K562 (cell line): ENCODE measurements around the gene AMN1. TPM values are rescaled to one million over a fixed set of nuclear protein-coding genes. Genes with fewer than 3 reads are reported as not detected.

Experiments
- ARHGAP35 ChIP-seq: fragments of 450-650 bp; IDR thresholded peaks from 2 replicates; pipeline ENCODE4 v1.6.1; 2018; ENCODE audit not compliant: partially characterized antibody
- CC2D1A ChIP-seq: fragments of 450-650 bp; IDR thresholded peaks from 2 replicates; pipeline ENCODE4 v1.6.1; 2017; ENCODE audit warnings: mild to moderate bottlenecking
- EGR1 ChIP-seq: fragments of 450-650 bp; conservative IDR thresholded peaks from 2 replicates; pipeline ENCODE4 v1.6.1; 2017; ENCODE audit warnings: mild to moderate bottlenecking
- FUS ChIP-seq: fragments of 200-400 bp; formaldehyde crosslinking; optimal IDR thresholded peaks from 2 replicates; pipeline ENCODE3; 2017; ENCODE audit warnings: low read depth, low read length
- GABPA ChIP-seq: fragments of 200-800 bp; sonication (Bioruptor generic); conservative IDR thresholded peaks from 2 replicates; pipeline ENCODE4 v1.6.1; 2016; ENCODE audit warnings: low read depth, missing genetic modification characterization, missing compliant biosample characterization
- JUNB ChIP-seq: fragments of 450-650 bp; formaldehyde crosslinking; conservative IDR thresholded peaks from 2 replicates; pipeline ENCODE4 v1.4.0; 2020; ENCODE audit warnings: mild to moderate bottlenecking
- NELFE ChIP-seq: IDR thresholded peaks from 2 replicates; pipeline ENCODE4 v1.6.1; 2011; ENCODE audit warnings: mild to moderate bottlenecking; ENCODE audit not compliant: insufficient read depth, insufficient read length
- TOE1 ChIP-seq, 2 experiments: fragments of 450-650 bp in 1 of 2; sonication (generic) in 1 of 2; formaldehyde crosslinking in 1 of 2; IDR thresholded peaks; 2 replicates each; pipeline versions ENCODE4 v1.7.1 to v1.8.0; 2016 to 2022; ENCODE audit warnings: borderline replicate concordance in 2 of 2, mild to moderate bottlenecking in 2 of 2, antibody characterized with exemption in 1 of 2, inconsistent platforms in 1 of 2, low read depth in 1 of 2, missing genetic modification reagents in 1 of 2, moderate library complexity in 1 of 2
- ZBTB7A ChIP-seq: IDR thresholded peaks from 2 replicates; pipeline ENCODE4 v1.6.1; 2011; ENCODE audit warnings: low read depth, mild to moderate bottlenecking, low read length, moderate library complexity, borderline replicate concordance; ENCODE audit not compliant: control insufficient read depth
- polyA plus RNA-seq, 8 experiments: library from polyadenylated mRNA; depleted of rRNA in 4 of 8; stranded (reverse) in 5 of 8; unstranded in 3 of 8; fragments of >200 nt; fragmentation: Nextera tagmentation in 2 of 8; fragmentation: Illumina TruSeq in 1 of 8; extraction: Ambion mirVana in 2 of 8; extraction: Trizol in 1 of 8; gene quantifications; 2 replicates each; pipeline versions ENCODE4 v1.2.1 to v1.2.3, GENCODE V29; 2011 to 2014; ENCODE audit warnings: inconsistent platforms in 1 of 8, missing spikeins in 1 of 8
- total RNA-seq, 7 experiments: library from RNA; depleted of rRNA in 6 of 7; stranded (reverse); fragments of >200 nt in 6 of 7; fragmentation: Illumina TruSeq in 2 of 7; extraction: Trizol in 2 of 7; gene quantifications; 2 replicates each; pipeline versions ENCODE4 v1.2.1 to v1.2.3, GENCODE V29; 2011 to 2021; ENCODE audit warnings: low replicate concordance in 1 of 7
- TF ChIP-seq, protein P1 (sequence below): sonication (generic); formaldehyde crosslinking; IDR thresholded peaks from 2 replicates; pipeline ENCODE4 v1.8.0; 2022; ENCODE audit warnings: mild to moderate bottlenecking, missing genetic modification reagents
- TF ChIP-seq, protein P2 (sequence below): fragments of 250-450 bp; sonication (Bioruptor Pico); IDR thresholded peaks from 2 replicates; pipeline ENCODE4 v1.5.0; 2021; ENCODE audit warnings: mild to moderate bottlenecking, borderline replicate concordance
- TF ChIP-seq, protein P3 (sequence below): sonication (generic); formaldehyde crosslinking; IDR thresholded peaks from 2 replicates; pipeline ENCODE4 v1.8.0; 2023; ENCODE audit warnings: mild to moderate bottlenecking, missing genetic modification reagents
- TF ChIP-seq, protein P4 (sequence below): sonication (generic); formaldehyde crosslinking; IDR thresholded peaks from 2 replicates; pipeline ENCODE4 v1.8.0; 2022; ENCODE audit warnings: mild to moderate bottlenecking, low read depth, missing genetic modification reagents

Gene AMN1
- total and polyA plus RNA-seq, 9 of the 15 experiments (the other 6 are each of a cell fraction or from before 2014, with no cell fraction given): 5.2 to 27.6 (median 13.0) TPM

DNA sequence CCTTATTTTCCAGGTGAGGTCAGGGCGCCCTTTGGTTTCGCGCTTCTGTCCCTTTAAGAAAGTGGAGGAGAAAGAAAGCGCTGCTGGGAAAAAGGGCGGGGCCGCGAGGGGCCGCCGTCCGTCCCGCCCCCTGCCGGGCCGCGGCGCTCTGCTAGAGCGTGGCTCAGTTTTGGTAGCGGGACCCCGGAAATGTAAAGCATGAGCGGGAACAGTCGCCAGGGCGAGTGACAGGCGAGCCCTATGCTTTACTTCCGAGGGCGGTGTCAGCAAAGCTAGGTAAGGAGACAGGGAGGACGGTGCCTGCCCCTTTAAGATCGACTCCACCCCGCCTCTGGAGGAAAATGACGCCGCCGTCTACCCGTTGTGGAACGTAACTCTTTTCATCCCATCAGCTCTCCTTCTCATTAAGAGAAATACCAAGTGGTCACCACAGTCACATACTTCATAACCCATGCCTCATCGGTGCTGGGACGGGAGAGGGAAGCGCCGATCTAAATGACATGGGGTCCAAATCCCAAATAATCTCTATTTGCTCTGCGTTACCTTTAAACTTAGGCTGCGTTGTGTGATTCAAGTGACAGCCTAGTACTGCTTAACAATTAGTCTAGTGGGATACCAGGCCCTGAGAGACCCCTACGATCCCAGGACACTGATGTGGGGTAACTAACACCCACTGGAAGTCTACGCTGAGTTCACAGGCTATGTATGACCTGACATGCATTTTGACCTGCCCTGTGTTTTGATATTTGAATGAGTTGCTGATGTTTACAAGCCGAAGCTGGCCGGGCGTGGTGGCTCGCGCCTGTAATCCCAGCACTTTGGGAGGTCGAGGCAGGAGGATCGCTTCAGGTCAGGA, 69.5 kb downstream of the AMN1 start, which contains the start of gene ETFBKMT (continued):
- TF ChIP-seq, protein P1, sequence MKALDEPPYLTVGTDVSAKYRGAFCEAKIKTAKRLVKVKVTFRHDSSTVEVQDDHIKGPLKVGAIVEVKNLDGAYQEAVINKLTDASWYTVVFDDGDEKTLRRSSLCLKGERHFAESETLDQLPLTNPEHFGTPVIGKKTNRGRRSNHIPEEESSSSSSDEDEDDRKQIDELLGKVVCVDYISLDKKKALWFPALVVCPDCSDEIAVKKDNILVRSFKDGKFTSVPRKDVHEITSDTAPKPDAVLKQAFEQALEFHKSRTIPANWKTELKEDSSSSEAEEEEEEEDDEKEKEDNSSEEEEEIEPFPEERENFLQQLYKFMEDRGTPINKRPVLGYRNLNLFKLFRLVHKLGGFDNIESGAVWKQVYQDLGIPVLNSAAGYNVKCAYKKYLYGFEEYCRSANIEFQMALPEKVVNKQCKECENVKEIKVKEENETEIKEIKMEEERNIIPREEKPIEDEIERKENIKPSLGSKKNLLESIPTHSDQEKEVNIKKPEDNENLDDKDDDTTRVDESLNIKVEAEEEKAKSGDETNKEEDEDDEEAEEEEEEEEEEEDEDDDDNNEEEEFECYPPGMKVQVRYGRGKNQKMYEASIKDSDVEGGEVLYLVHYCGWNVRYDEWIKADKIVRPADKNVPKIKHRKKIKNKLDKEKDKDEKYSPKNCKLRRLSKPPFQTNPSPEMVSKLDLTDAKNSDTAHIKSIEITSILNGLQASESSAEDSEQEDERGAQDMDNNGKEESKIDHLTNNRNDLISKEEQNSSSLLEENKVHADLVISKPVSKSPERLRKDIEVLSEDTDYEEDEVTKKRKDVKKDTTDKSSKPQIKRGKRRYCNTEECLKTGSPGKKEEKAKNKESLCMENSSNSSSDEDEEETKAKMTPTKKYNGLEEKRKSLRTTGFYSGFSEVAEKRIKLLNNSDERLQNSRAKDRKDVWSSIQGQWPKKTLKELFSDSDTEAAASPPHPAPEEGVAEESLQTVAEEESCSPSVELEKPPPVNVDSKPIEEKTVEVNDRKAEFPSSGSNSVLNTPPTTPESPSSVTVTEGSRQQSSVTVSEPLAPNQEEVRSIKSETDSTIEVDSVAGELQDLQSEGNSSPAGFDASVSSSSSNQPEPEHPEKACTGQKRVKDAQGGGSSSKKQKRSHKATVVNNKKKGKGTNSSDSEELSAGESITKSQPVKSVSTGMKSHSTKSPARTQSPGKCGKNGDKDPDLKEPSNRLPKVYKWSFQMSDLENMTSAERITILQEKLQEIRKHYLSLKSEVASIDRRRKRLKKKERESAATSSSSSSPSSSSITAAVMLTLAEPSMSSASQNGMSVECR (CRISPR knock-in tag): peak; percentile 78; the same call in 1 of the 2 replicates
- TF ChIP-seq, protein P2, sequence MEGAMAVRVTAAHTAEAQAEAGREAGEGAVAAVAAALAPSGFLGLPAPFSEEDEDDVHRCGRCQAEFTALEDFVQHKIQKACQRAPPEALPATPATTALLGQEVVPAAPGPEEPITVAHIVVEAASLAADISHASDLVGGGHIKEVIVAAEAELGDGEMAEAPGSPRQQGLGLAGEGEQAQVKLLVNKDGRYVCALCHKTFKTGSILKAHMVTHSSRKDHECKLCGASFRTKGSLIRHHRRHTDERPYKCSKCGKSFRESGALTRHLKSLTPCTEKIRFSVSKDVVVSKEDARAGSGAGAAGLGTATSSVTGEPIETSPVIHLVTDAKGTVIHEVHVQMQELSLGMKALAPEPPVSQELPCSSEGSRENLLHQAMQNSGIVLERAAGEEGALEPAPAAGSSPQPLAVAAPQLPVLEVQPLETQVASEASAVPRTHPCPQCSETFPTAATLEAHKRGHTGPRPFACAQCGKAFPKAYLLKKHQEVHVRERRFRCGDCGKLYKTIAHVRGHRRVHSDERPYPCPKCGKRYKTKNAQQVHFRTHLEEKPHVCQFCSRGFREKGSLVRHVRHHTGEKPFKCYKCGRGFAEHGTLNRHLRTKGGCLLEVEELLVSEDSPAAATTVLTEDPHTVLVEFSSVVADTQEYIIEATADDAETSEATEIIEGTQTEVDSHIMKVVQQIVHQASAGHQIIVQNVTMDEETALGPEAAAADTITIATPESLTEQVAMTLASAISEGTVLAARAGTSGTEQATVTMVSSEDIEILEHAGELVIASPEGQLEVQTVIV (CRISPR knock-in tag): no peak
- TF ChIP-seq, protein P3, sequence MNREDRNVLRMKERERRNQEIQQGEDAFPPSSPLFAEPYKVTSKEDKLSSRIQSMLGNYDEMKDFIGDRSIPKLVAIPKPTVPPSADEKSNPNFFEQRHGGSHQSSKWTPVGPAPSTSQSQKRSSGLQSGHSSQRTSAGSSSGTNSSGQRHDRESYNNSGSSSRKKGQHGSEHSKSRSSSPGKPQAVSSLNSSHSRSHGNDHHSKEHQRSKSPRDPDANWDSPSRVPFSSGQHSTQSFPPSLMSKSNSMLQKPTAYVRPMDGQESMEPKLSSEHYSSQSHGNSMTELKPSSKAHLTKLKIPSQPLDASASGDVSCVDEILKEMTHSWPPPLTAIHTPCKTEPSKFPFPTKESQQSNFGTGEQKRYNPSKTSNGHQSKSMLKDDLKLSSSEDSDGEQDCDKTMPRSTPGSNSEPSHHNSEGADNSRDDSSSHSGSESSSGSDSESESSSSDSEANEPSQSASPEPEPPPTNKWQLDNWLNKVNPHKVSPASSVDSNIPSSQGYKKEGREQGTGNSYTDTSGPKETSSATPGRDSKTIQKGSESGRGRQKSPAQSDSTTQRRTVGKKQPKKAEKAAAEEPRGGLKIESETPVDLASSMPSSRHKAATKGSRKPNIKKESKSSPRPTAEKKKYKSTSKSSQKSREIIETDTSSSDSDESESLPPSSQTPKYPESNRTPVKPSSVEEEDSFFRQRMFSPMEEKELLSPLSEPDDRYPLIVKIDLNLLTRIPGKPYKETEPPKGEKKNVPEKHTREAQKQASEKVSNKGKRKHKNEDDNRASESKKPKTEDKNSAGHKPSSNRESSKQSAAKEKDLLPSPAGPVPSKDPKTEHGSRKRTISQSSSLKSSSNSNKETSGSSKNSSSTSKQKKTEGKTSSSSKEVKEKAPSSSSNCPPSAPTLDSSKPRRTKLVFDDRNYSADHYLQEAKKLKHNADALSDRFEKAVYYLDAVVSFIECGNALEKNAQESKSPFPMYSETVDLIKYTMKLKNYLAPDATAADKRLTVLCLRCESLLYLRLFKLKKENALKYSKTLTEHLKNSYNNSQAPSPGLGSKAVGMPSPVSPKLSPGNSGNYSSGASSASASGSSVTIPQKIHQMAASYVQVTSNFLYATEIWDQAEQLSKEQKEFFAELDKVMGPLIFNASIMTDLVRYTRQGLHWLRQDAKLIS: no peak; the same call in 1 of the 2 replicates
- TF ChIP-seq GABPA (tag): peak; percentile 87
- TF ChIP-seq CC2D1A: peak; percentile 71; the same call in 1 of the 2 replicates
- TF ChIP-seq, protein P4, sequence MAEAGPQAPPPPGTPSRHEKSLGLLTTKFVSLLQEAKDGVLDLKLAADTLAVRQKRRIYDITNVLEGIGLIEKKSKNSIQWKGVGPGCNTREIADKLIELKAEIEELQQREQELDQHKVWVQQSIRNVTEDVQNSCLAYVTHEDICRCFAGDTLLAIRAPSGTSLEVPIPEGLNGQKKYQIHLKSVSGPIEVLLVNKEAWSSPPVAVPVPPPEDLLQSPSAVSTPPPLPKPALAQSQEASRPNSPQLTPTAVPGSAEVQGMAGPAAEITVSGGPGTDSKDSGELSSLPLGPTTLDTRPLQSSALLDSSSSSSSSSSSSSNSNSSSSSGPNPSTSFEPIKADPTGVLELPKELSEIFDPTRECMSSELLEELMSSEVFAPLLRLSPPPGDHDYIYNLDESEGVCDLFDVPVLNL (CRISPR knock-in tag): no peak
- TF ChIP-seq EGR1: 0 out of 2 replicates have a peak, but pooled peaks have one; percentile 11
- no peak for TF ChIP-seq JUNB (CRISPR knock-in tag)
- no peak for TF ChIP-seq NELFE
- peak; percentile 81; the same call in 1 of the 2 replicates for TF ChIP-seq ZBTB7A
- peak; percentile 87; the same call in 1 of the 2 replicates for TF ChIP-seq TOE1 (IDR thresholded peaks at IDR 0.05; ENCODE audit: borderline replicate concordance)
- no peak for TF ChIP-seq TOE1 (CRISPR knock-in tag; IDR thresholded peaks at IDR 0.05; ENCODE audit: borderline replicate concordance, low read depth)
- TF ChIP-seq ARHGAP35: no peak
- TF ChIP-seq FUS: no peak
